Upper lobe of left lung (tissue), 4 donors: ENCODE data around the gene CLSTN2.

Experiments
- CTCF ChIP-seq, 6 experiments: fragments of 450-650 bp in 4 of 6; fragments of 200-600 bp in 2 of 6; sonication (generic) in 2 of 6; IDR thresholded peaks; one replicate each; pipeline ENCODE4 v1.5.1; 2016 to 2019; ENCODE audit warnings: antibody characterized with exemption in 6 of 6
- EP300 ChIP-seq, 4 donors: sonication (generic); formaldehyde crosslinking; IDR thresholded peaks; one replicate each; pipeline ENCODE4 v1.5.1; 2017; ENCODE audit warnings: antibody characterized with exemption in 4 of 4, control low read depth in 2 of 4

GRCh38 chr3:140290105-140290504, 355.1 kb downstream of the CLSTN2 start:
- TF ChIP-seq CTCF (IDR thresholded peaks at IDR 0.05) (no peak), EP300 (IDR thresholded peaks at IDR 0.05) (no peak)
